B cell (primary cell): ENCODE data around the gene PRPF4. TPM values are rescaled to one million over a fixed set of nuclear protein-coding genes. Genes with fewer than 3 reads are reported as not detected.

Source experiments
- ATAC-seq: fragments of 200-7000 bp; cut with Tn5 transposase; one replicate; pipeline ENCODE4 v1.10.0; 2021; ENCODE audit warnings: low read depth, mild to moderate bottlenecking, moderate number of reproducible peaks, moderate library complexity
- CTCF ChIA-PET: fragments of 350-600 bp; sonication (Branson Sonifier 250); formaldehyde crosslinking; loops from one replicate; lab custom pipeline; 2021; ENCODE audit warnings: antibody characterized with exemption, inconsistent platforms; lab: Charles Lee
- POLR2A ChIA-PET: fragments of 350-600 bp; sonication (Branson Sonifier 250); formaldehyde crosslinking; loops from one replicate; lab custom pipeline; 2021; ENCODE audit warnings: antibody characterized with exemption; lab: Charles Lee
- DNase-seq: peaks from one replicate; pipeline ENCODE4 v3.0.0; 2013
- H2AFZ ChIP-seq: 2 replicates; pipeline ENCODE4 v1.6.1; 2012; ENCODE audit warnings: mild to moderate bottlenecking, low read depth, low read length; ENCODE audit not compliant: insufficient read depth, poor library complexity, severe bottlenecking
- H3K27ac ChIP-seq, 2 donors: 1 replicate in 1 of 2; 2 replicates in 1 of 2; pipeline ENCODE4 v1.5.1; 2012 to 2013; ENCODE audit warnings: low read length in 2 of 2, mild to moderate bottlenecking in 2 of 2, moderate library complexity in 1 of 2
- H3K27me3 ChIP-seq, 4 experiments: fragments of 200-600 bp in 1 of 4; sonication (generic) in 1 of 4; replicated peaks in 1 of 4; 1 replicate in 2 of 4; 2 replicates in 2 of 4; pipeline versions ENCODE4 v1.6.1 to v1.7.0; 2013 to 2016; ENCODE audit warnings: low read length in 3 of 4, mild to moderate bottlenecking in 2 of 4, mixed read lengths in 1 of 4, moderate library complexity in 1 of 4; ENCODE audit not compliant: insufficient read depth in 4 of 4, control insufficient read depth in 3 of 4; ENCODE audit errors: control extremely low read depth in 1 of 4
- H3K36me3 ChIP-seq, 2 experiments: replicated peaks in 1 of 2; 1 replicate in 1 of 2; 2 replicates in 1 of 2; pipeline versions ENCODE4 v1.6.1 to v1.7.1; 2013; ENCODE audit warnings: low read length in 1 of 2; ENCODE audit not compliant: insufficient read depth in 2 of 2, control insufficient read depth in 1 of 2; ENCODE audit errors: control extremely low read depth in 1 of 2, extremely low read depth in 1 of 2
- H3K4me1 ChIP-seq, 2 donors: fragments of 200-600 bp in 1 of 2; sonication (generic) in 1 of 2; 1 replicate in 1 of 2; 2 replicates in 1 of 2; pipeline versions ENCODE4 v1.5.1 to v1.6.1; 2013 to 2017; ENCODE audit warnings: low read length in 2 of 2; ENCODE audit not compliant: control insufficient read depth in 2 of 2, insufficient read depth in 2 of 2
- H3K4me2 ChIP-seq: replicated peaks from 2 replicates; pipeline ENCODE3; 2012; ENCODE audit warnings: mild to moderate bottlenecking, low read depth, low read length; ENCODE audit not compliant: poor library complexity, severe bottlenecking
- H3K4me3 ChIP-seq, 5 experiments: fragments of 200-600 bp in 1 of 5; sonication (generic) in 1 of 5; 1 replicate in 3 of 5; 2 replicates in 2 of 5; pipeline versions ENCODE4 v1.5.1 to v1.7.0; 2011 to 2016; ENCODE audit warnings: low read length in 4 of 5, mild to moderate bottlenecking in 4 of 5, low read depth in 2 of 5, control low read depth in 1 of 5, moderate library complexity in 1 of 5; ENCODE audit not compliant: insufficient read depth in 1 of 5; ENCODE audit errors: control extremely low read depth in 1 of 5, extremely low read depth in 1 of 5
- H3K79me2 ChIP-seq: fragments of 200-600 bp; sonication (generic); one replicate; pipeline ENCODE4 v1.6.0; 2016; ENCODE audit warnings: low read length; ENCODE audit not compliant: control insufficient read depth, insufficient read depth
- H3K9ac ChIP-seq: fragments of 200-600 bp; sonication (generic); 2 replicates; pipeline ENCODE4 v1.6.1; 2017; ENCODE audit warnings: mild to moderate bottlenecking, low read length, moderate library complexity
- H3K9me3 ChIP-seq, 3 donors: one replicate each; pipeline versions ENCODE4 v1.6.1 to v1.7.1; 2013; ENCODE audit warnings: low read length in 2 of 3; ENCODE audit not compliant: control insufficient read depth in 2 of 3, insufficient read depth in 1 of 3; ENCODE audit errors: control extremely low read depth in 1 of 3
- H4K20me1 ChIP-seq: 2 replicates; pipeline ENCODE4 v1.6.0; 2012; ENCODE audit warnings: mild to moderate bottlenecking, low read length; ENCODE audit not compliant: insufficient read depth, control insufficient read depth, poor library complexity, severe bottlenecking
- H3K27ac Mint-ChIP-seq: one replicate; pipeline ENCODE4 v1.8.0; 2021; ENCODE audit warnings: mixed read lengths
- H3K27me3 Mint-ChIP-seq: one replicate; pipeline ENCODE4 v1.8.0; 2021; ENCODE audit warnings: mixed read lengths
- H3K4me1 Mint-ChIP-seq: one replicate; pipeline ENCODE4 v1.8.0; 2021; ENCODE audit warnings: mixed read lengths
- H3K4me3 Mint-ChIP-seq: one replicate; pipeline ENCODE4 v1.8.0; 2021; ENCODE audit warnings: mixed read lengths
- H3K9me3 Mint-ChIP-seq: one replicate; pipeline ENCODE4 v1.8.0; 2022; ENCODE audit warnings: mixed read lengths; ENCODE audit not compliant: insufficient read depth
- EZH2 ChIP-seq: IDR thresholded peaks from 2 replicates; pipeline ENCODE4 v1.6.1; 2012; ENCODE audit warnings: borderline replicate concordance, low read depth, mild to moderate bottlenecking, moderate library complexity, low read length; ENCODE audit not compliant: insufficient read depth, poor library complexity, severe bottlenecking
- WGBS: methylation state at CpG from one replicate; pipeline ENCODE4 v1.1.5; 2013; ENCODE audit warnings: missing lambda C conversion rate; ENCODE audit not compliant: insufficient coverage; 5-methylcytosine and 5-hydroxymethylcytosine counted together
- intact Hi-C: fragments of 100-400 bp; cut with micrococcal nuclease; formaldehyde crosslinking; loops from one replicate; pipeline ENCODE4 v1.10.0; 2022
- polyA plus RNA-seq: library from polyadenylated mRNA; depleted of rRNA; stranded (reverse); fragments of >200 nt; gene quantifications from 2 replicates; pipeline ENCODE4 v1.2.3, GENCODE V29; 2012
- total RNA-seq, 2 donors: library from RNA; stranded (reverse); fragments of 120-200 nt in 1 of 2; gene quantifications; 1 replicate in 1 of 2; 2 replicates in 1 of 2; pipeline versions ENCODE4 v1.2.3 to v1.2.4, GENCODE V29; 2013 to 2022
- TF ChIP-seq, protein P1 (sequence below): fragments of 200-600 bp; IDR thresholded peaks from one replicate; pipeline ENCODE4 v1.8.0; 2022; ENCODE audit warnings: antibody characterized with exemption, mild to moderate bottlenecking

Gene PRPF4
- total and polyA plus RNA-seq, 2 donors (not counting 1 experiment from before 2014, with no cell fraction given) = 11.4 to 30.8 TPM

DNA sequence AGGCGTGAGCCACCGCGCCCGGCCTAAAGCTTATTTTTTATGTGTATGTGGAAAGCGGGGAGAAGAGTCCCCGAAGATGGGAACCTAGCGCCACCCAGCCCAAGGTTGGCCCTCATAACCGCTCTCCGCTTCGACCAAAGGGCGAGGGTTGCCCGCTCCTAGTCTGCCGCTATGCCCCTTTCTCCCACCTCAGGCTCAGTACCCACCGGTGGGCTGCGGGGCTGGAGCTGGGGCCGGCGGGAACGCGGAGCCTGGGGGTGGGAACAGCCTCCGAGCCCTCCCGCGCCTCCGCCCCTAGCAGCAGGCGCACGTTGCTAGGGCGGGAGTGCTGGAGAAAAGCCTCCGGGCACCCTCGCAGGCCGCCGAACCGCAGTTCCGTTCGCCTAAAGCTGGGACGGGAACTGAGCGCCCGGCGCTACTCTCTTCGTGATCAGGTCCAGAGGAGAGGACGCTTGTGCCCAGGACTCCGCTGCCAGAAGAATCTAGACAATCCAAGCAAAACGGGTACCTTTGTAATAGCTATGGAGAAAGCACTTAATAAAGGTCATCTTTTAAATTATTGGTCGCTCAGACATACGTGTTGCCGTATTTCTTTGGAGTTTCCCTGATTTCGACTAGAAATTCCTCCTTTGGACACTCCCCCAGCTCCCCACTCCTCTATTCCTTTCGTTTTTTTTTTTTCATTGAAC lies 64.7 kb downstream of the PRPF4 start, which contains the start of gene WDR31:
Gene WDR31 (minus strand): TSS at position 265 of the 689 bp plus-strand sequence. CDS start 8,253 bp downstream, outside the sequence.
- peaks cover 16% of the 10 kb centered on the region for H3K4me1 Mint-ChIP-seq
- ATAC-seq = peak; percentile 97
- Histone ChIP-seq H3K27ac (peak within 1 kb of the TSS in 1 of 2 donors; percentile 41), H4K20me1 (no peaks in the 10 kb centered on the region), H2AFZ (peak within 1 kb of the TSS; percentile 98), H3K4me2 (peak within 1 kb of the TSS; percentile 89), H3K4me1 (peaks cover 8 to 12% of the 10 kb centered on the region in 2 donors), H3K79me2 (no peaks in the 10 kb centered on the region), H3K36me3 (no peaks in the 10 kb centered on the region), H3K9me3 (no peaks in the 10 kb centered on the region), H3K4me3 (peak within 1 kb of the TSS; percentile 42 to 85 (median 73)), H3K9ac (peak within 1 kb of the TSS; percentile 83), H3K27me3 (no peaks in the 10 kb centered on the region)
- CTCF ChIA-PET = interaction anchor here (0.7 to 1.9 kb wide), 9 partner anchors 10 to 318 kb away, joined by 3 to 17 read pairs (median 6); partner anchors contain the start of genes ALAD, BSPRY, CDC26 and POLE3
- peak within 1 kb of the TSS; percentile 84 for H3K27ac Mint-ChIP-seq
- no peaks in the 10 kb centered on the region for H3K9me3 Mint-ChIP-seq
- peak; percentile 84 for DNase-seq
- 1% methylated on average over 46 of the region's 46 CpGs for WGBS
- intact Hi-C loops = loop anchor here (1.0 to 2.0 kb wide), 6 partner anchors 11 to 242 kb away; partner anchors contain the start of genes ALAD, C9orf43, CDC26 and HDHD3
- POLR2A ChIA-PET = interaction anchor here (0.9 to 1.4 kb wide), 3 partner anchors 11 to 70 kb away, joined by 3 to 7 read pairs (median 5); partner anchors contain the start of genes C9orf43 and POLE3
- H3K4me3 Mint-ChIP-seq = peak within 1 kb of the TSS; percentile 90
- H3K27me3 Mint-ChIP-seq = peaks cover 8% of the 10 kb centered on the region
- no peak for TF ChIP-seq EZH2
- TF ChIP-seq, protein P1, sequence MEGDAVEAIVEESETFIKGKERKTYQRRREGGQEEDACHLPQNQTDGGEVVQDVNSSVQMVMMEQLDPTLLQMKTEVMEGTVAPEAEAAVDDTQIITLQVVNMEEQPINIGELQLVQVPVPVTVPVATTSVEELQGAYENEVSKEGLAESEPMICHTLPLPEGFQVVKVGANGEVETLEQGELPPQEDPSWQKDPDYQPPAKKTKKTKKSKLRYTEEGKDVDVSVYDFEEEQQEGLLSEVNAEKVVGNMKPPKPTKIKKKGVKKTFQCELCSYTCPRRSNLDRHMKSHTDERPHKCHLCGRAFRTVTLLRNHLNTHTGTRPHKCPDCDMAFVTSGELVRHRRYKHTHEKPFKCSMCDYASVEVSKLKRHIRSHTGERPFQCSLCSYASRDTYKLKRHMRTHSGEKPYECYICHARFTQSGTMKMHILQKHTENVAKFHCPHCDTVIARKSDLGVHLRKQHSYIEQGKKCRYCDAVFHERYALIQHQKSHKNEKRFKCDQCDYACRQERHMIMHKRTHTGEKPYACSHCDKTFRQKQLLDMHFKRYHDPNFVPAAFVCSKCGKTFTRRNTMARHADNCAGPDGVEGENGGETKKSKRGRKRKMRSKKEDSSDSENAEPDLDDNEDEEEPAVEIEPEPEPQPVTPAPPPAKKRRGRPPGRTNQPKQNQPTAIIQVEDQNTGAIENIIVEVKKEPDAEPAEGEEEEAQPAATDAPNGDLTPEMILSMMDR = no peak
